Neural cell (in vitro differentiated cells): ENCODE data around the gene VPS26B. TPM values are rescaled to one million over a fixed set of nuclear protein-coding genes. Genes with fewer than 3 reads are reported as not detected.

Experiments used
- H2AFZ ChIP-seq: fragments of 200-600, 300-800 bp; sonication (generic), shearing (Covaris generic); 2 replicates; pipeline ENCODE4 v1.6.0; 2014; ENCODE audit warnings: low read depth, mild to moderate bottlenecking, antibody characterized with exemption, low read length, moderate library complexity
- H3F3A ChIP-seq: fragments of 200-600 bp; shearing (Covaris generic); 2 replicates; pipeline ENCODE4 v1.6.1; 2016; ENCODE audit warnings: mild to moderate bottlenecking, moderate library complexity, mixed read lengths, antibody characterized with exemption, low read length; ENCODE audit not compliant: insufficient read depth, poor library complexity, severe bottlenecking
- H3K27ac ChIP-seq: fragments of 200-600, 300-800 bp; sonication (generic), shearing (Covaris generic); 2 replicates; pipeline ENCODE4 v1.5.1; 2014; ENCODE audit warnings: mild to moderate bottlenecking, low read length, moderate library complexity
- H3K27me3 ChIP-seq: fragments of 300-800, 200-600 bp; sonication (generic), shearing (Covaris generic); 2 replicates; pipeline ENCODE4 v1.6.0; 2014; ENCODE audit warnings: mild to moderate bottlenecking, low read depth, low read length, moderate library complexity; ENCODE audit not compliant: insufficient read depth
- H3K36me3 ChIP-seq: fragments of 300-800, 200-600 bp; sonication (generic), shearing (Covaris generic); 2 replicates; pipeline ENCODE4 v1.5.1; 2014; ENCODE audit warnings: mild to moderate bottlenecking, antibody characterized with exemption, low read length, moderate library complexity; ENCODE audit not compliant: insufficient read depth
- H3K4me2 ChIP-seq: fragments of 300-800, 200-600 bp; sonication (generic), shearing (Covaris generic); 2 replicates; pipeline ENCODE4 v1.6.0; 2014; ENCODE audit warnings: mild to moderate bottlenecking, low read length
- H3K4me3 ChIP-seq: fragments of 300-800, 200-600 bp; sonication (generic), shearing (Covaris generic); 2 replicates; pipeline ENCODE4 v1.5.1; 2014; ENCODE audit warnings: mild to moderate bottlenecking, low read length, moderate library complexity
- H3K79me2 ChIP-seq: fragments of 200-600 bp; shearing (Covaris generic); replicated peaks from 2 replicates; pipeline ENCODE4 v1.6.0; 2014; ENCODE audit warnings: mild to moderate bottlenecking, low read length, moderate library complexity; ENCODE audit not compliant: insufficient read depth
- H3K9ac ChIP-seq: fragments of 300-800, 200-600 bp; sonication (generic), shearing (Covaris generic); 2 replicates; pipeline ENCODE4 v1.6.1; 2016; ENCODE audit warnings: mild to moderate bottlenecking, low read length, mixed read lengths
- H3K9me2 ChIP-seq: fragments of 200-600 bp; shearing (Covaris generic); 2 replicates; pipeline ENCODE4 v1.6.1; 2016; ENCODE audit warnings: mild to moderate bottlenecking, low read length, mixed read lengths; ENCODE audit not compliant: insufficient read depth
- H3K9me3 ChIP-seq: fragments of 200-600, 300-800 bp; sonication (generic), shearing (Covaris generic); 2 replicates; pipeline ENCODE4 v1.6.1; 2016; ENCODE audit warnings: mild to moderate bottlenecking, mixed run types, low read length, moderate library complexity, mixed read lengths
- H4K20me1 ChIP-seq: fragments of 200-600 bp; shearing (Covaris generic); 2 replicates; pipeline ENCODE4 v1.6.1; 2016; ENCODE audit warnings: mild to moderate bottlenecking, mixed run types; ENCODE audit not compliant: insufficient read depth
- CTCF ChIP-seq: fragments of 450-650 bp; IDR thresholded peaks from 2 replicates; pipeline ENCODE4 v1.5.1; 2014; ENCODE audit warnings: antibody characterized with exemption, mild to moderate bottlenecking, moderate library complexity; ENCODE audit not compliant: poor library complexity, severe bottlenecking
- EP300 ChIP-seq: fragments of 450-650 bp; conservative IDR thresholded peaks from 2 replicates; pipeline ENCODE4 v1.6.1; 2014; ENCODE audit warnings: antibody characterized with exemption, mild to moderate bottlenecking, moderate library complexity; ENCODE audit not compliant: poor library complexity, severe bottlenecking
- EZH2 ChIP-seq: fragments of 200-600, 300-800 bp; shearing (Covaris generic), sonication (generic); IDR thresholded peaks from 2 replicates; pipeline ENCODE4 v1.6.1; 2014; ENCODE audit warnings: antibody characterized with exemption, low read length, borderline replicate concordance, mild to moderate bottlenecking; ENCODE audit not compliant: insufficient read depth, poor library complexity, severe bottlenecking
- MXI1 ChIP-seq: fragments of 450-650 bp; conservative IDR thresholded peaks from 2 replicates; pipeline ENCODE4 v1.6.1; 2014; ENCODE audit warnings: antibody characterized with exemption, mild to moderate bottlenecking; ENCODE audit not compliant: poor library complexity, severe bottlenecking
- POLR2AphosphoS5 ChIP-seq: IDR thresholded peaks from 2 replicates; pipeline ENCODE4 v1.6.1; 2012
- RAD21 ChIP-seq: fragments of 450-650 bp; conservative IDR thresholded peaks from 2 replicates; pipeline ENCODE4 v1.6.1; 2014; ENCODE audit warnings: antibody characterized with exemption, mild to moderate bottlenecking, moderate library complexity
- SMC3 ChIP-seq: fragments of 450-650 bp; conservative IDR thresholded peaks from 2 replicates; pipeline ENCODE4 v1.6.1; 2014; ENCODE audit warnings: antibody characterized with exemption, mild to moderate bottlenecking, moderate library complexity; ENCODE audit not compliant: poor library complexity
- TAF1 ChIP-seq: IDR thresholded peaks from 2 replicates; pipeline ENCODE4 v1.6.1; 2012; ENCODE audit warnings: low read depth
- polyA plus RNA-seq: library from polyadenylated mRNA; depleted of rRNA; stranded (reverse); fragments of >200 nt; gene quantifications from 2 replicates; pipeline ENCODE4 v1.2.3, GENCODE V29; 2014
- TF ChIP-seq, protein P1 (sequence below): IDR thresholded peaks from 2 replicates; pipeline ENCODE4 v1.6.1; 2012; ENCODE audit warnings: borderline replicate concordance

VPS26B gene
- polyA plus RNA-seq, 1 donor from 2014 or later: 72.6 TPM

GRCh38 chr11:134207538-134208239 lies 16.8 kb upstream of the VPS26B start:
- H2AFZ ChIP-seq: no peak overlapping the region
- H3K9me2 ChIP-seq: no peaks in the 10 kb centered on the region
- no peaks in the 10 kb centered on the region for H3F3A ChIP-seq
- no peaks in the 10 kb centered on the region for H3K27me3 ChIP-seq
- no peak overlapping the region for H3K4me2 ChIP-seq
- H3K27ac ChIP-seq: no peak overlapping the region
- no peaks in the 10 kb centered on the region for H4K20me1 ChIP-seq
- no peak overlapping the region for H3K9ac ChIP-seq
- H3K36me3 ChIP-seq: no peaks in the 10 kb centered on the region
- H3K79me2 ChIP-seq: no peaks in the 10 kb centered on the region
- no peaks in the 10 kb centered on the region for H3K9me3 ChIP-seq
- TF ChIP-seq EZH2: no peak
- TF ChIP-seq, protein P1, sequence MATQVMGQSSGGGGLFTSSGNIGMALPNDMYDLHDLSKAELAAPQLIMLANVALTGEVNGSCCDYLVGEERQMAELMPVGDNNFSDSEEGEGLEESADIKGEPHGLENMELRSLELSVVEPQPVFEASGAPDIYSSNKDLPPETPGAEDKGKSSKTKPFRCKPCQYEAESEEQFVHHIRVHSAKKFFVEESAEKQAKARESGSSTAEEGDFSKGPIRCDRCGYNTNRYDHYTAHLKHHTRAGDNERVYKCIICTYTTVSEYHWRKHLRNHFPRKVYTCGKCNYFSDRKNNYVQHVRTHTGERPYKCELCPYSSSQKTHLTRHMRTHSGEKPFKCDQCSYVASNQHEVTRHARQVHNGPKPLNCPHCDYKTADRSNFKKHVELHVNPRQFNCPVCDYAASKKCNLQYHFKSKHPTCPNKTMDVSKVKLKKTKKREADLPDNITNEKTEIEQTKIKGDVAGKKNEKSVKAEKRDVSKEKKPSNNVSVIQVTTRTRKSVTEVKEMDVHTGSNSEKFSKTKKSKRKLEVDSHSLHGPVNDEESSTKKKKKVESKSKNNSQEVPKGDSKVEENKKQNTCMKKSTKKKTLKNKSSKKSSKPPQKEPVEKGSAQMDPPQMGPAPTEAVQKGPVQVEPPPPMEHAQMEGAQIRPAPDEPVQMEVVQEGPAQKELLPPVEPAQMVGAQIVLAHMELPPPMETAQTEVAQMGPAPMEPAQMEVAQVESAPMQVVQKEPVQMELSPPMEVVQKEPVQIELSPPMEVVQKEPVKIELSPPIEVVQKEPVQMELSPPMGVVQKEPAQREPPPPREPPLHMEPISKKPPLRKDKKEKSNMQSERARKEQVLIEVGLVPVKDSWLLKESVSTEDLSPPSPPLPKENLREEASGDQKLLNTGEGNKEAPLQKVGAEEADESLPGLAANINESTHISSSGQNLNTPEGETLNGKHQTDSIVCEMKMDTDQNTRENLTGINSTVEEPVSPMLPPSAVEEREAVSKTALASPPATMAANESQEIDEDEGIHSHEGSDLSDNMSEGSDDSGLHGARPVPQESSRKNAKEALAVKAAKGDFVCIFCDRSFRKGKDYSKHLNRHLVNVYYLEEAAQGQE: no peak
- TF ChIP-seq SMC3: peak; percentile 53
- TF ChIP-seq POLR2AphosphoS5: no peak
- peak; percentile 59 for TF ChIP-seq CTCF
- no peak for TF ChIP-seq MXI1
- no peak for TF ChIP-seq TAF1
- no peak for TF ChIP-seq EP300
- TF ChIP-seq RAD21: peak; percentile 53
- H3K4me3 ChIP-seq: no peak overlapping the region

GRCh38 chr11:134215836-134216235 lies 8.6 kb upstream of the VPS26B start:
- Histone ChIP-seq H3K9me3 (no peaks in the 10 kb centered on the region), H3K4me2 (no peak overlapping the region), H3F3A (no peaks in the 10 kb centered on the region), H3K36me3 (no peaks in the 10 kb centered on the region), H2AFZ (no peak overlapping the region), H3K4me3 (no peak overlapping the region), H3K79me2 (no peaks in the 10 kb centered on the region), H3K9me2 (no peaks in the 10 kb centered on the region), H3K27me3 (no peaks in the 10 kb centered on the region), H4K20me1 (no peaks in the 10 kb centered on the region), H3K9ac (no peak overlapping the region), H3K27ac (no peak overlapping the region)
- no peak for TF ChIP-seq MXI1
- no peak for TF ChIP-seq POLR2AphosphoS5
- TF ChIP-seq EZH2: no peak
- TF ChIP-seq CTCF: no peak
- TF ChIP-seq, protein P1: no peak
- TF ChIP-seq SMC3: no peak
- no peak for TF ChIP-seq EP300
- TF ChIP-seq TAF1: no peak
- no peak for TF ChIP-seq RAD21
